Epithelial cell of prostate (primary cell): ENCODE measurements around the gene HIVEP2.

Experiments used
- DNase-seq: peaks from one replicate; pipeline ENCODE4 v3.0.0-alpha.2; 2011; ENCODE audit warnings: low read depth, low spot score
- H3K27ac ChIP-seq: fragments of 450-650 bp; 2 replicates; pipeline ENCODE4 v1.5.1; 2017; ENCODE audit warnings: mild to moderate bottlenecking

Gene HIVEP2

DNA sequence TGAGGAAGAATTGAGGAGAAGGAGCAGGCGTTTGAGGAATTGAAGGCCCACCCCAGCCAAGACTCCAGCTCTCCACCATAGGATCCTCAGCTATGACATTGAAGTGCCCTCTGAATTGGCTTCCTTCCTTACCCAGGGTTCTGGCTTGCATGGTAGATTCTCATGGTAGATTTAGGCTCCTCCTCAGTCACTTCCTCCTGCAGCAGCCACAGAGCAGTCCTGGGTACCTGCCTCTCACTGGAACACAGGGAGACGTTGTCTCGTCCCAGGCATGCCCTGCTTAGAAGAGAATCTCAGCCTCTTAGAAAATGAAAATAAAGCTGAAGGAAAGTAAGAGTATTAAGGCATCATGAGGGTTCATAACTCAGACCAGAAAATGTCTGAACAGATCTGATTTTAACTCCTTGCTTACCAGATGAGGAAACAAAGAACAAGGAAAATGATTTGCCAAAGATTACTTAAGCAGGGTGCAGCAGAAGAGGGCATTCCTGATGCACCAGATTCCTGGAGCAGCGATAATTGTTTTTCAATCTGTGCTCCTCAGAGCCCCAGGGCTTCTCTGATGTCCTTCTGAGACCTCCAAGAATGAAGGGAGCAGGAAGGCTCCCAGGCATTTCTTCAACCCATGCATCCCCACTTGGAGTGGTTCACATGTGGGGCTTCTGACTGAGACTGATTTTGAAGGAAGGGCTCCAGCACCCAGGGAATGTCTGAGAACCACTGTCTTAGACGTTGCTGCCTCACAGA lies 219.8 kb downstream of the HIVEP2 start:
- no peak for DNase-seq
- no peak overlapping the region for H3K27ac ChIP-seq

DNA sequence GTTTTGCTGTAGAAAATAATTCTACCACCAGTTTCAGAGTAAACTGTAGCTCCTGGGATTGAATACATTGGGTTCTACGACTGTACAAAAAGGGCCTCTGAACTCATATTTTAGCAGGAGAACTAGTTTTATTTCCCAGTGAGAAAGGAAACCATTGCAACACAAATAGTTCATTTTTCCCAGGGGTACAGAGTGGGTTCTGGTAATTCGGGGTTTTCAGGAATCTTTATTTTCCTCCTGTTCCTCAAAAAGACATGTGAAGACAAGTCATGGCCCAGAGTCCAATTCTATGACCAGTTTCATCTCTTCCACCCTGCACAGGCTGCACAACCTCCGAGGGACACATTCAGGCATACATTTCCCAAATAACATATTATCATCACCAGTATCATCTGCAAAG lies 222.1 kb downstream of the HIVEP2 start:
- H3K27ac ChIP-seq: no peak overlapping the region
- no peak for DNase-seq

DNA sequence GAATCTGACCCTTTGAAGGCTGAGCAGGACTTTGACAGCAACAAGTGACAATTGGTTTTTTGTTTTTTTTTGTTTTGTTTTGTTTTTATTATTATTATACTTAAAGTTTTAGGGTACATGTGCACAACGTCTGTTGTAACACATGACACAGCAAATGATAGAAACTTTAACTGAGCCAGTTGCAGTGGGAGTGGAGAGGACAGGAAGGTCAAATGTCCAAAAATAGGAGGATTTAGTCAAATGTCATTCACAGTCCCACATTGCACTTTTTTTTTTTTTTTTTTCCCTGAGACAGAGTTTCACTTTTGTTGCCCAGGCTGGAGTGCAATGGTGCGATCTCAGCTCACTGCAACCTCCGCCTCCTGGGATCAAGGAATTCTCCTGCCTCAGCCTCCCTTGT lies 223.0 kb downstream of the HIVEP2 start:
- no peak for DNase-seq
- no peak overlapping the region for H3K27ac ChIP-seq

DNA sequence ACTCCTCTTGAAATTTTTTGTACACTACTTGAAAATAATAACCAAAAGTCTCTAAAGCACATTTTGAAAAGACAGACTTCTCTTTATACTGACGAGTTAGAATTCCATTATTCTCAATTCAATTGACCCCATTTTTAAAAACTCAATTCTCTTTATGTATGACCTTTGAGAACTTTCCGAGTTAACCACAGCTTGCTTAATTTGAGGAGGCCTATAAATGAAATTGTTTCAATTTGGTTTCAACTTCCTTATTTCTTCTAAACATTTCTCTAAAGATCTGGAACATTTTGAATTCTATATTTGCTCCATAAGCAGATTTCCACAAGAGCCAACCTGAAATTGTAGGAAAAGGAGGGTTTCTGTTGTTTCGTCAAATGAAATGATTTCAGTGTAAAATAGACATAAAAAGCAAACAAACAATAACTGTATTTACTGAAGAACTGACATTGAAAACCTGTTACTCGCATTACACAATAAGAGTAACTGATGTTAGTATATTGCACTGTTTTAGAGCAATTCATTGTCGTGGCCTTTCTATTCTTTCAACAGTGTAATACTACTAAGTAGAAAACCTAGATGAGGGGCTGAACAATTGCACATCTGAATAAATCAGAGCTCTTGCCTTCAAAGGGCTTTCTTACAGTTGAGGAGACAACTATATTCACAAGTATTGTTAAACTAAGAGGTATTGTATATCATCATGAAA lies 223.6 kb downstream of the HIVEP2 start:
- DNase-seq: no peak
- H3K27ac ChIP-seq: no peak overlapping the region

DNA sequence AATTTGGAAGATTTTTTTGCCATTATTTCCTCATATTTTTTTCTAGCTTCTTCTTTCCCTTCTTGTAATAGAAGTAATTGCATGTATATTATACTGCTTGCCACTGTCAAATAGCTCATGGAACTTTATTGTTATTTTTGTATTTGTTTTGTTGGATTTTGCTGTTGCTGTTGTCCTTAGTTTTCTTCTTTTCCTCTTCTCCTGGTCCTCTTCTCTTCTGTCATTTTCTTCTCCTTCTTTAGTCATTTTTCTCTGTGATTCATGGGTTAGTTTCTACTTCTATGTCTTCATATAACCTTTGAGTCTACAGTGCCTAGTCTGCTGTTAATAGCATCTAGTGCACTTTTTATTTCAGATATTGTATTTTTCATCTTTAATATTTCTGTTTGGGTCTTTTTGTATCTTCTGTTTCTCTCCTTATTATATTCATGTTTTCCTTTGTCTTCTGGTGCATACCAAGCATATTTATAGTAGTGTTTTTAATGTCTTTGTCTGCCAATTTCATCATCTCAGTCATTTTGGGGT lies 226.2 kb downstream of the HIVEP2 start:
- DNase-seq: no peak
- no peak overlapping the region for H3K27ac ChIP-seq

DNA sequence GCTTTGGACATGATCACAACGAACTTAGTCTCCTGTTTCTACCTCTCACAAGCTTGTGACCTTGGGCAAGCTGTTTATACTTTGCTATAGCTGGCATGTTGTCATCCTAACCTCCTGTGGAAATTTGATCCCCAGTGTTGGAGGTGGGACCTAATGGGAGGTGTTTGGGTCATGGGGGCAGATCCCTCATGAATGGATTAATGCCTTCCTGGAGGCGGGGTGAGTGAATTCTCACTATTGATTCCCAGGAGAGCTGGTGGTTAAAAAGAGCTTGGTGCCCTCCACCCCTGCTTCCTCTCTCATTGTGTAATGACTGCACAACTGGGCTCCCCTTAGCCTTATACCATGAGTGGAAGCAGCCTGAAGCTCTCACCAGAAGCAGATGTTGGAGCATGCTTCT lies 228.9 kb downstream of the HIVEP2 start:
- no peak overlapping the region for H3K27ac ChIP-seq
- DNase-seq: no peak

DNA sequence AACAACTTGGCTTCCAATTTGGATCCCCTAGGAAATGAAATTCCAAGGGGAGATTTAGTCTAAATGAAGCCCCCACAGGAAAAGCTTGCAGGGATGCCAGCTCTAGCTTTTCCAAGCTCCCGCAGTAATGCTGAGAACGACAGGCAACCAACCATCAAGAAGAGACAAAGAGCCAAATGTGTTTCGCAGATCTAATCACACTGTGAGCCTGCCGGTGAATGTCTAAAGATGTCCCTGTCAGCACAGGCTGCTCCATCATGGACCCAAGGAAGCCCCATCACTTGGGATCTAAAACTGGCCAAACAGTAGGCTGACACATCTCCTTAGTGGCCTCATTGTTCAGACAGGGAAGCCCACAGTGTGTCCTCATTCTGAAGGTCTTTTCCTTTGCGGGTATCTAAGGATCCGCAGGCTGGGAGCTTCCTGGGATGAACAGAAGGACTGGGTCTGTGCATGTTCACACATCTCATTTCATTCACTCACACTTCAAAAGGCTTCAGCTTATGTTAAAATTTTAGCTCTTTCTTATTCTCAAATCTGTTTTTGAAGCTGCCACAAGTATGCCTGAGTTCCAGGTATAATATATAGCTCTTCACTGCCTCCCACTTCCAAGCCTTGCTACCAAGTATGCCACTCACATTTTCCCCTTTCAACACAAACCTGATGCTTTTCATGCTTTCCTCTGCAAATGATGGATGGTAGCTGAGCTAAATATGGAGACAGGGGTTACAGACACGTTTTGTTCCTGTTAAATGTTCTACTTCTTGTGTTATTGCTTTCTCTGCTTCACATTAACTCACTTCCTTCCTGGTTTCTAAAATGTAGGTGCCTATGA lies 229.8 kb downstream of the HIVEP2 start:
- H3K27ac ChIP-seq: no peak overlapping the region
- no peak for DNase-seq

DNA sequence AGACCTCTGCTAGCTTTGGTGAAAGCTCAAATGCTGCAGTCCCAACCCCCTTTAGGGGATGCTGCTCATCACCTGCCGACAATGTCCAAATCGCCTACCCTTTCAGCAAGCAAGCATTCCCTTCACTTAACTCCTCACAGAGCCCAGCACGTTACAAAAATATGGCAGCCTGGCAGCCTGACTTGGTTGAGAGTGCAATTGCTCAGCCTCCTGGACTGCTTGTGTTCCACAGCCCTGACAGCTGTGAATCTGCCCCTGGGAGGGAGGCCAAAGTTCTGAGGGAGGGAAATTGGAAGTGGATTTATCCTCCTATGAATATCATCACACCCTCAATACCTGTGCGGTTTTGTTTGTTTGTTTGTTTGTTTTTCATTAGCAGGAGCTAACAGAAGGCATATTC lies 231.0 kb downstream of the HIVEP2 start:
- no peak for DNase-seq
- H3K27ac ChIP-seq: no peak overlapping the region

DNA sequence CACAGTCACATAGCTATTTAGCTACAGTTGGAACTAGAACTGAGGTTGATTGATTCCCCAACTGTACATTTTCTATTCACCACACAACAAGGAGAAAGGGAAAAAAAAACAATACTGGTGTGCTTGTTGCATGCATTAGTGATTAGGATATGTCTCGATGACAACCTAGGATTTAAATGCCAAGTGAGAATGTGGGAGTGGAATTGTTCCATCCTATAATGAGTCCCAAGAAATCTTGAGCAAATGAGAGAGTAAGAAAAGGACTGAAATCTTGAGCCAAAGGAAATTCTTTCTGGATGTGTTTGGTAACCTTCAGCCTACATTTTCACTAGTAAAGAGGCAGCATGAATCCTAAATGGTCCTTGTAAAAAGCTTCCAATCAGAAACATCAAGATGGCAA lies 232.7 kb downstream of the HIVEP2 start:
- no peak for DNase-seq
- H3K27ac ChIP-seq: no peak overlapping the region

DNA sequence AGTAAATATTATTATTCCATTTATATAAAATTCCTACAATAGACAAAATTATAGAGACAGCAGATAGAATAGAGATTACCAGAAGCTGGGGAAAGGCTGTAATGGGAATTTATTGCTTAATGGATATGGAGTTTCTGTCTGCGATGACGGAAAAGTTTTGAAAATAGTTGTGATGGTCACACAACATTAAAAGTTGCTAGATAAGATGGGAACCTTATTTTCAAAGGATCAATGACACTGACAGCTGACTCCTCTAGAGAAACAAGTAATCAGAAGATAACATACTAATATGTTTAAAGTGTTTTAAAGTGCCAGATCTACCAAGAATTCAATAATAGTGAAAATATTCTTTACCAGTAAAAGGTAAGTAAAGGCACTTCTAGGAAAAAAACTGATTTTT lies 236.3 kb downstream of the HIVEP2 start:
- no peak for DNase-seq
- no peak overlapping the region for H3K27ac ChIP-seq

DNA sequence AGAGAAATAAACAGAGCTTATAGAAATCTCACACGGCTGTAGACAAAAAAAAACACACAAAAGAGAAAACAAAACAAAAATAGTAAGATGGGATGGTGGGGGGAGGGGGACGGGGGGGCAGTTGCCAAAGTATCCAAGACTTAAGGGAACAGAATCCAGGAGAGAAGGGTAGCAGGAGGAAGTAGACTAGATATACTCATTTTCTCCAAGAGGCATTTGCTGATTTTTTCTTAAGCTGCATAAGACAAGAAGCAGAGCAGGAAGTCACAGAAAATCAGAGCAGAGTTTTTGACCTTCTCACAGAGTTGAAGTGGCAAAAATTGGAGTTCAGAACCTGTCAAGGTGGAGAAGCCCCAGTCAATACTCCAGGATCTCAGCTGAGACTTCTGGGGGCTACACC lies 237.7 kb downstream of the HIVEP2 start:
- DNase-seq: no peak

DNA sequence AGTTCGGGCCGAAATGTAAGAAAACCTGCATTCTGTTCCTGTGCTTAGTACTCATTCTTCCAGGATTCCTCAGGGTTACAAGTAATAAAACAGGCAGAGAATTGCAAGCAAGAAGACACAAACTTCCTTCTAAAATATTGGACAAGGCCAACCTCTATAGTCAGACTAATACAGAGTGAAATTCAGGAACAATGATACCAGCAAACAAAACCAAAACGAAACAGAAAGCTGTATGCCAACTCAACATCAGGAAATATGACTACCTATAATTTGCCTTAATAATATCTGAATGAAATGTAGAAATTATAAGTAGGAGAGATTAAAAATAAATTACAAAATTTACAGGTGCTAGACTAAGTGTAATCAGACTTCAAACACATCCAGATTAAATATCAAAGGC lies 238.8 kb downstream of the HIVEP2 start:
- no peak for DNase-seq
- no peak overlapping the region for H3K27ac ChIP-seq

More for the DNA sequence above, 237.7 kb downstream of the HIVEP2 start:
- H3K27ac ChIP-seq: no peak overlapping the region

DNA sequence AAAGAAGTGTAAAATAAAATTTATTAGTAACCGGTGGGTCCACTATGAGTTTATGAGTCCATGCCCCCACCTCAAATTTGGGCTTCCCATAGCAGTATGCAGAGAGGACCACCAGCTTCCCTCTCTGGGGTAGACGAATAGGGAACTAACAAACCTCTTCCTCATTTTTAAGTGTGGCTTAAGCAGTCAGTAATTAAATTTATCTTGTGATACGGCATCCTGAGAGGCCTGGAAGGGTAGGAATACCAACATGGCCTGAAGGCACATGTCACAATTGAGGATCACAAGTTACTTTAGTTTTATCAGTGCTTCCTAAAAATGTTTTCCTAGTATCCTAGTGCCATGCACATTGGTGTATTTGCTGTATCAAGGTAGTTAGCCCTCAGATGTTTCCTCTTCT lies 239.9 kb downstream of the HIVEP2 start:
- H3K27ac ChIP-seq: no peak overlapping the region
- no peak for DNase-seq

DNA sequence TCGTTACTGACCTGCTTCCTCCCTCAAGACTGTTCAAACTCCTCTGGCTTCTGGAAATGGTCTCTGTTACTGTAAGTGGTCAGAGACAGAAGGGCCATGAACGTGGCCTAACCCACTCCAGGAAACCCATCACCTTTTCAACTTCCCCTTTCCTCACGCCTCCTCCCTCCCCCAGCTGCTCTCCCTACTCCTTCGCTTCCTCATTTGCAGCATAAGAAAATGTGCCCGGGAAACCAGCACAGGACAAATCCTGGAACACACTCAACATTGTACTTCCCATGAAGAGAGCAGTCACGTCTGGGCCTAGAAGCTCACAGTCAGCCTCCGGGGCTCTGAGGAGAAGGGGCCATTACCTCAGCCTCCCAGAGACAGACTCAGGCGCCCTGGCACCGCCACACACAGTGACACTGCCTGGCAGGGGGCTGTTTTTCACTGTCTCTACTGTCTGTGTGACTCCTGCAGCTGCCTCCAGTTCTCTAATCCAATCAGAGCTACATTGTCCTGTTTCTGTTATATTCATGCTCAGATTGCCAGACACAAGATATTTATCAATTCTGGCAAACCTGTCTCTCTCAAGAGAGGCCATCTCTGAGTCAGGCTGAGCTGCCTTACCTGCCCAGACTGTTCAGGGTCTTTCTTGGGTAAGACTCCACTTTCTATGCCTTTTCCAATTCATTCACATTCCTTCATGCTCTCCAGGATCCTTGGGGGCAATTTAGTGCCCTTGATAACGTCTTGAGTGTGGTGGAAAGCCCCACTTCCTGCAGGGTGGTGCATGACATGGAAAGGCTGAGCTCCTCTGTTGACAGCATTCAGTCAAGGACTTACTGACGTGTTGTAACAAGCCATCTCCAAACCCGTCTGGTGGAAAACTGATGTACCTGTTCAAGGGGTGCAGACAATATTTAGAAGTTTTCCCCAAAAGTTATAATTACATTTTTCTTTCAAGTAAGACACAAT lies 242.2 kb downstream of the HIVEP2 start:
- no peak overlapping the region for H3K27ac ChIP-seq
- DNase-seq: no peak
